NCI-H1105 (cell line): ENCODE data around the gene SH3BP2.

Experiments
- DNase-seq: peaks from one replicate; lab custom pipeline; 2025; lab: John Stamatoyannopoulos, UW

The SH3BP2 gene

GRCh38 chr4:2832981-2833670 is 40.2 kb downstream of the SH3BP2 start:
- DNase-seq: no peak

- no peak for DNase-seq
Observed at GRCh38 chr4:2833671-2834000, 40.8 kb downstream of the SH3BP2 start.

GRCh38 chr4:2834001-2834921 is 41.4 kb downstream of the SH3BP2 start:
- DNase-seq: no peak

DNA sequence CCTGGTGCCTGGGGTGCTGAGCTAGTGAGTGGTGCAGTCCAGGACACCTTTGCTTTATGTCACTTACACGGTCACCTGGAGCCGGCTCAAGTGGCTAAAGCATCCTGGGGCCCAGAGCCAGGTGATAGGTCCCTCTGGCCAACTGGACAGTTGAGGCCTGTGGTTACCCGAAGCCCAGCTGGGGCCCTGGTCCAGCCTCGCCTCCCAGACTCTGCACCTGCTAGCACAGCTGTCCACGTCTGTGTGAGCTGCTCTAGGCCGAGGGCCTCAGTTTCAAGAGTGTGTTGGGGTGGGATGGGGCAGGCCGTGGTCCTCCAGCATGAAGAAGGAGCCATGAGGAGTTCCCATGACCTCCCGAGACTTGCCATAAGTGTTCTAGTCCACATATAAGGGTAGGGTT is 43.1 kb downstream of the SH3BP2 start:
- no peak for DNase-seq

DNA sequence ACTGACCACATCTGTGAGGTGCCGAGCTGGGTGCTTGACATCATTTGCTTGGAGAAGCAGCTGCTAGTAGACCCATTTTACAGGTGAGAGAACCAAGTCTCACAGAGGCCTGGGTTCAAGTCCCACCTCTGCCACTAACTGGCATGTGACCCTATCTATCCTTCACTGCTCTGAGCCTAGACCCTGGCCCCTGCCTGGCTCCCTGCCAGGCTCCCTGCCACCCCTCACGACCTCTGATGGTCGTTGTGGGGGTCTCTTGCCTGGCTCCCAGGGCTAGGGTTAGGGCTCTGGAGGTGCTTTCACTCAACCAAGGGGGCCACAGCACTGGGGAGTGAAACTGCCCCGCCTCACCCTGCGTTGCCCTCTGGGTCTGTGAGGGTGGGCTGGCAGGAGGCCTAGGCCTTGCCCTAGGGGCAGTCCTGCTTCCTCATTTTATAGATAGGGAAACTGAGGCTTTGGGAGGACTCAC is 43.5 kb downstream of the SH3BP2 start:
- DNase-seq: no peak

DNA sequence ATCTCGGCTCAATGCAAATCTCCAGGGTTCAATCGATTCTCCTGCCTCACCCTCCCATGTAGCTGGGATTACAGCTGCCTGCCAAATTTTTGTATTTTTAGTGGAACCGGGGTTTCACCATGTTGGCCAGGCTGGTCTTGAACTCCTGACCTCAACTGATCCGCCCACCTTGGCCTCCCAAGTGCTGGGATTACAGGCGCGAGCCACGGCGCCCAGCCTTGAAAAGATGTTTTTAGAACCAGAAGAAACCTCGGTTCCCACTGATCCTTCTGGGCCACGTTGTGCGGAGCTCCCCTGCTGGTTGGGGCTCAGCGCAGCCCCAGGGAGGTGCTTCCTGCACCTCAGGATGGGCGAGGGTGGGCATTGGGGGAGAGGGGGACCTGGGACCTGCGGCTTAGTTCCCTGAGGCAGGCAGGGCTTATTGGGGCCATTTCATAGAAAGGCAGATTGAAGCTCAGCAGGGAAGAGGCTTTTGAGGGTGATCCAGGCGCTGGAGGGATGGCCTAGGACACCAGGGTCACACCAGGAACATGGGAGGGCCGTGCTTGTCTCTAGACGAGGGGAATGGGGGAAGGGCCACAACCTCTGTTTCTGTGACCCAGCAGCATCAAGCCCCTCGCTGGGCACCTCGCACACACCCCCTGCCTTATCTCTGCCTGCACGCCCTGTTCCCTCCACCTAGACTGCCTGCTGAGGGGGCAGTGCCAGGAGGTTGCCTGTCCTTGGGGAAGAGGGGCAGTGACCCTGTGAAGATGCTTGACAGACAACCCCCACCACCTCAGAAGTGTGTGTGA is 44.4 kb downstream of the SH3BP2 start:
- DNase-seq: no peak

DNA sequence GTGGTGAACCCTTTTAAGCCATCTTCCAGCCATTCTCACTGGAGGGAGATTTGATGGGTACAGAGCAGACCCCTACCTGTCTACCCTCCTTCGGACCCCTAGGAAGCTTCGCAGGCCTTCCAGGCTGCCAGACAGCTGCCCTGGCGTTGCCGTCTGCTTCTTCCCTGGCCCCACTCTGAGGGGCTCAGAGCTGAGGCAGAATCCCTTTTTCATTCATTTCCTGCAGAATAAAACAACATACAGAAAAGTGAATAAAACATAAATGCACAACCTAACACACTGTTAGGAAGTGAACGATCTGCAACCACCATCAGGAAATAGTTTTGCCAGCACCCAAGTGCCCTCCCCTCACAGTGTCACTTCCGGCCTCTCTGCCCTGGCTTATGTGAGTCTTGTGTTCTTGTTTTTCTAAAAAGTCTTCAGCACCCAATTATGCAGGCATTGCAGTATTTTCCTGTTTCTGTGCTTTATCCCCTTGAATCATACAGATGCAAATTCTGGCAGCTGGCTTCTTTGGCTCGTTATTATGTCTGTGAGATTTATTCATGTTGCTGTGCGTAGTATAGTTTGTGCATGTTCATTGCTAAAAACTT is 45.1 kb downstream of the SH3BP2 start:
- DNase-seq: no peak

DNA sequence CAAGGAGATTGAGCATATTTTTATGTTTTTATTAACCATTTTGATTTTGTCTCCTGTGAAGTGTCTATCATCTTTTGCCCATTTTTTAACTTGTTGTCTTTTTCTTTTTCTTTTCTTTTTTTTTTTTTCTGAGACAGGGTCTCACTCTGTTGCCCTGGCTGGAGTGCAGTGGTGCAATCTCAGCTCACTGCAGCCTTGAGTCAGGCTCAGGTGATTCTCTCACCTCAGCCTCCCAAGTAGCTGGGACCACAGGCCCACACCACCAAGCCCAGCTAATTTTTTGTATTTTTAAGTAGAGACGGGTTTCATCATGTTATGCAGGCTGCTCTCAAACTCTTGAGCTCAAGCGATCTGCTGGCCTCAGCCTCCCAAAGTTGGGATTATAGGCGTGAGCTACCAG is 46.2 kb downstream of the SH3BP2 start:
- no peak for DNase-seq

DNA sequence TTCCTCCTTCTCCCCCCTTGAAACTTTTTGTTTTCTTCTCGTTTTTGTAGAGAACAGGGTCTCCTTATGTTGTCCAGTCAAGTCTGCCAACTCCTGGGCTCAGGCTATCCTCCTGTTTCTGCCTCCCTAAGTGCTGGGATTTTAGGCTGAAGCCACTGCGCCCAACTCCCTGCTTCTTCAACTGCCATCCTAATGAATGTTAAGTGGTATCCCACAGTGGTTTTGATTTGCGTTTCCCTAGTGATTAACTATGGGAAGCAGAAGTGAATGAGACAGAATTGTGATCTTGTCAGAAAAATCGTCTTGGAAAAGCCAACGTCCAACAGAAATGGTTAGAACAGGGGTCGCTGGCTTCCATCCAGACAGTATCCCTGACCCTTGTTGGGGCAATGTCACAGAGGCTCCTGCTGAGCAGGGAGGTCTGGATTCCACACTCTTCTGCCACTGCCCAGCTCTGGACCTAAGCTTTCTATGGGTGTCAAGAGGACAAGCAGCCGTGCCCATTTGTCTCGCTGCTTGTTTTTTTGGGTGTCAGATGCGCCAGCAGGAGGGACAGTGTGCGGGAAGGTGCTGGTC is 49.9 kb downstream of the SH3BP2 start:
- DNase-seq: no peak

- DNase-seq: peak; percentile 64
Observed at GRCh38 chr4:2843263-2843940, 50.5 kb downstream of the SH3BP2 start, which contains the start of gene ADD1. Gene ADD1 (plus strand): TSS chr4:2843844. CDS start chr4:2875916, 32,072 bp downstream.

- DNase-seq: no peak
Observed at GRCh38 chr4:2843941-2844584, 51.2 kb downstream of the SH3BP2 start.

- no peak for DNase-seq
Observed at GRCh38 chr4:2846172-2846571, 53.3 kb downstream of the SH3BP2 start.

DNA sequence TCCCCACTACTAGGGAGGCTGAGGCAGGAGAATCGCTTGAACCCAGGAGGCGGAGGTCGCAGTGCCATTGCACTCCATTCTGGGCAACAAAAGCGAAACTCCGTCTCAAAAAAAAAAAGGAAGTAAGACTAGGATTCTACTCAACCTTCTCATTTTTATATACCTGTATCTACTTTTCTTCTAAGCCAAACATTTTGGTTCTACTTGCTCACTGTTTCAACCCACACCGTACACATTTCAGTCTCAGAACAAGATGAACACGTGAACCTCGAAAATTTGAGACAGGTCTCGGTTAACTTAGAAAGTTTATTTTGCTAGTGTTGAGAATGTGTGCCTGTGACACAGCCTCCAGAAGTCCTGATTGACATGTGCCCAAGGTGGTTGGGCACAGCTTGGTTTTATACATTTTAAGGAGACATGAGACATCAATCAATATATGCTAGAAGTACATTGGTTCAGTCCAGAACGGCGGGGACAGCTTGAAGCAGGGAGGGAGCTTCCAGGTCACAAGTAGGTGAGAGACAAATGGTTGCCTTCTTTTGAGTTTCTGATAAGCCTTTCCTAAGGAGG is 54.5 kb downstream of the SH3BP2 start:
- no peak for DNase-seq

DNA sequence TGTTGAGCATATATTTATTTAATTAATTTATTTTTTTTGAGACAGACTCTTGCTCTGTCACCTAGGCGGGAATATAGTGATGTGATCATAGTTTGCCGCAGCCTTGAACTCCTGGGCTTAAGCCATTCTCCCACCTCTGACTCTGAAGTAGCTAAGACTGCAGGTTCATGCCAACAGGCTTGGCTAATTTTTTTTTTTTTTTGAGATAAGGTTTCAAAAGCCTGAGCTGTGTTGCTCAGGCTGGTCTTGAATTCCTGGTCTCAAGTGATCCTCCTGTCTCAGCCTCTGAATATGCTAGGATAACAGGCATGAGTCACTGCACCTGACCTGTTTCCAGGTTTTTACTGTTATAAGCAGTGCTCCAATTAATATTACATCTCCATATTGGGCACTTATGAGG is 55.6 kb downstream of the SH3BP2 start:
- DNase-seq: no peak

- no peak for DNase-seq
Observed at GRCh38 chr4:2849267-2850152, 56.6 kb downstream of the SH3BP2 start.

GRCh38 chr4:2850966-2851798 is 58.3 kb downstream of the SH3BP2 start:
- DNase-seq: no peak

DNA sequence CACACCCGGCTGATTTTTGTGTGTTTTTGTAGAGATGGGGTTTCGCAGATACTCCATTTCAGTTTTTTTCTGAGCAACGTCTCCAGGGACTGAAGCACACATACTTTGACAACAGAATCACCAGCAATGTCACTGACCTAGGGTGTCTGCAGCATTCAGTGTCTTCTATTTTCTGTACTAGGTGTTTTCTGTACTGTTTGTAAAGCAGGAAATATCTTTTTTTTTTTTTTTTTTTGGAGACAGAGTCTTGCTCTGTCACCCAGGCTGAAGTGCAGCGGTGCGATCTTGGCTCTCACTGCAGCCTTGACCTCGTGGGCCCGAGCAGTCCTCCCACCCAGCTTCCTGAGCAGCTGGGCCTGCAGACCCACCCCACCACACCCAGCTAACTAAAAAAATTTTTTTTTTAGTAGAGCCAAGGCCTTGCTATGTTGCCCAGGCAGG is 59.6 kb downstream of the SH3BP2 start:
- DNase-seq: no peak

DNA sequence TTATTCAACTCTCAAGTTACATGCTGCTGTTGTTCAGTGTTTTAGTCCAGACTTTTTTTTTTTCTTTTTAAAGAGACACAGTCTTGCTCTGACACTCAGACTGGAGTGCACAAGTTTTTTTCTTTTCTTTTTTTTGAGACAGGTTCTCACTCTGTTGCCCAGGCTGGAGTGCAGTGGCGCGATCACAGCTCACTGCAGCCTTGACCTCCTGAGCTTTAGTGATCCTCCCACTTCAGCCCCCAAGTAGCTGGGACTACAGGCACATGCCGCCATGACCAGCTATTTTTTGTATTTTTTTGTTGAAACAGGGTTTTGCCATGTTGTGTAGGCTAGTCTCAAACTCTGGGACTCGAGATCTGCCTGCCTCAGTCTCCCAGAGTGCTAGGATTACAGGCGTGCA is 62.7 kb downstream of the SH3BP2 start:
- no peak for DNase-seq
